ENCODE results near the gene MTFMT. TPM values are rescaled to one million over a fixed set of nuclear protein-coding genes. Genes with fewer than 3 reads are reported as not detected.

Gene MTFMT
- total and polyA plus RNA-seq, 2 experiments from 2014 or later = 19.0 to 36.0 TPM

GRCh38 chr15:64970698-64971097 is 58.7 kb downstream of the MTFMT start (continued):
- TF ChIP-seq REST (IDR thresholded peaks at IDR 0.05; ENCODE audit: unreplicated experiment) = no peak
- no peak for TF ChIP-seq JUNB (IDR thresholded peaks at IDR 0.05; ENCODE audit: unreplicated experiment)
- no peak for TF ChIP-seq EZH2 (IDR thresholded peaks at IDR 0.05; ENCODE audit: low read depth, unreplicated experiment)
- TF ChIP-seq POLR2AphosphoS5 (IDR thresholded peaks at IDR 0.05; ENCODE audit: low read depth) = no peak

GRCh38 chr15:64969401-64969800 is 60.0 kb downstream of the MTFMT start:
- ATAC-seq (no peak), DNase-seq (ENCODE audit: low spot score) (no peak)
- H3K4me1 ChIP-seq (ENCODE audit: insufficient read depth) = no peaks in the 10 kb centered on the region
- no peaks in the 10 kb centered on the region for H3F3A ChIP-seq (replicated peaks; ENCODE audit: low read depth)
- no peaks in the 10 kb centered on the region for H3K79me2 ChIP-seq (replicated peaks; ENCODE audit: insufficient read depth)
- H4K20me1 ChIP-seq (replicated peaks; ENCODE audit: insufficient read depth) = 0 out of 2 replicates have a peak, but pooled peaks cover 6% of the 10 kb centered on the region
- Mint-ChIP-seq H3K4me3 (no peak overlapping the region), H3K27ac (no peak overlapping the region), H3K9me3 (no peaks in the 10 kb centered on the region), H3K4me1 (no peaks in the 10 kb centered on the region), H3K36me3 (ENCODE audit: low read depth) (peaks cover 58% of the 10 kb centered on the region), H3K27me3 (ENCODE audit: insufficient read depth, low read depth, poor library complexity) (no peaks in the 10 kb centered on the region)
- no peak overlapping the region for H2AFZ ChIP-seq
- no peak overlapping the region for H3K27ac ChIP-seq (ENCODE audit: low read depth)
- H3K4me2 ChIP-seq = no peak overlapping the region
- H3K4me3 ChIP-seq = no peak overlapping the region
- TF ChIP-seq STAT1 (IDR thresholded peaks at IDR 0.05; ENCODE audit: unreplicated experiment) (no peak), EZH2phosphoT487 (IDR thresholded peaks at IDR 0.05; ENCODE audit: unreplicated experiment) (no peak), POLR2AphosphoS5 (IDR thresholded peaks at IDR 0.05; ENCODE audit: low read depth) (no peak), EZH2 (IDR thresholded peaks at IDR 0.05; ENCODE audit: low read depth, unreplicated experiment) (no peak), REST (IDR thresholded peaks at IDR 0.05; ENCODE audit: unreplicated experiment) (no peak)
- H3K36me3 ChIP-seq (ENCODE audit: insufficient read depth) = peaks cover 44% of the 10 kb centered on the region
- no peaks in the 10 kb centered on the region for H3K9me2 ChIP-seq (ENCODE audit: insufficient read depth)
- no peaks in the 10 kb centered on the region for H3K27me3 ChIP-seq (ENCODE audit: insufficient read depth)
